Hepatocyte (in vitro differentiated cells): ENCODE measurements around the gene BLM. TPM values are rescaled to one million over a fixed set of nuclear protein-coding genes. Genes with fewer than 3 reads are reported as not detected.

ENCODE experiments used
- DNase-seq: peaks from one replicate; pipeline ENCODE4 v3.0.0-alpha.2; 2016; ENCODE audit warnings: low spot score
- H2AFZ ChIP-seq: fragments of 200-600 bp; sonication (generic); 2 replicates; pipeline ENCODE4 v1.6.0; 2016; ENCODE audit warnings: antibody characterized with exemption, mild to moderate bottlenecking
- H3K27ac ChIP-seq: fragments of 200-600 bp; sonication (generic); 2 replicates; pipeline ENCODE4 v1.5.1; 2016; ENCODE audit warnings: mild to moderate bottlenecking
- H3K27me3 ChIP-seq: fragments of 200-600 bp; sonication (generic); 2 replicates; pipeline ENCODE4 v1.6.1; 2016
- H3K36me3 ChIP-seq: fragments of 200-600 bp; sonication (generic); replicated peaks from 2 replicates; pipeline ENCODE4 v1.5.1; 2016; ENCODE audit warnings: low read depth; ENCODE audit not compliant: insufficient read depth
- H3K4me1 ChIP-seq: fragments of 200-600 bp; sonication (generic); 2 replicates; pipeline ENCODE4 v1.5.1; 2016; ENCODE audit warnings: mild to moderate bottlenecking, moderate library complexity; ENCODE audit not compliant: insufficient read depth
- H3K4me2 ChIP-seq: fragments of 200-600 bp; sonication (generic); 2 replicates; pipeline ENCODE4 v1.6.0; 2016
- H3K4me3 ChIP-seq: fragments of 200-600 bp; sonication (generic); 2 replicates; pipeline ENCODE4 v1.5.1; 2016; ENCODE audit warnings: mild to moderate bottlenecking
- H3K79me2 ChIP-seq: fragments of 200-600 bp; sonication (generic); 2 replicates; pipeline ENCODE4 v1.6.0; 2017; ENCODE audit warnings: mild to moderate bottlenecking
- H3K9me2 ChIP-seq: fragments of 200-600 bp; sonication (generic); replicated peaks from 2 replicates; pipeline ENCODE4 v1.6.0; 2017; ENCODE audit warnings: mild to moderate bottlenecking; ENCODE audit not compliant: insufficient read depth
- H3K9me3 ChIP-seq: fragments of 200-600 bp; sonication (generic); 2 replicates; pipeline ENCODE4 v1.5.1; 2016; ENCODE audit warnings: low read depth, mild to moderate bottlenecking
- H4K20me1 ChIP-seq: fragments of 200-600 bp; sonication (generic); 2 replicates; pipeline ENCODE4 v1.6.0; 2016; ENCODE audit warnings: mild to moderate bottlenecking; ENCODE audit not compliant: insufficient read depth, poor library complexity, severe bottlenecking
- EZH2 ChIP-seq: fragments of 200-600 bp; sonication (generic); IDR thresholded peaks from 2 replicates; pipeline ENCODE4 v1.6.1; 2016; ENCODE audit warnings: antibody characterized with exemption, mild to moderate bottlenecking, borderline replicate concordance
- EZH2phosphoT487 ChIP-seq: fragments of 200-600 bp; sonication (generic); IDR thresholded peaks from one replicate; pipeline ENCODE4 v1.6.1; 2018; ENCODE audit warnings: antibody characterized with exemption, mild to moderate bottlenecking, low read depth, moderate library complexity; ENCODE audit not compliant: unreplicated experiment, severe bottlenecking
- WGBS: methylation state at CpG from one replicate; pipeline ENCODE4 v1.1.6; 2016; ENCODE audit warnings: low lambda C conversion rate; ENCODE audit errors: missing lambda C conversion rate; 5-methylcytosine and 5-hydroxymethylcytosine counted together
- polyA plus RNA-seq: library from polyadenylated mRNA; unstranded; fragments of >200 nt; fragmentation: Nextera tagmentation; extraction: Ambion mirVana; gene quantifications from 2 replicates; pipeline ENCODE4 v1.2.1, GENCODE V29; 2016
- total RNA-seq: library from RNA; depleted of rRNA; stranded (reverse); fragments of >200 nt; gene quantifications from 2 replicates; pipeline ENCODE4 v1.2.3, GENCODE V29; 2014
- TF ChIP-seq, protein P1 (sequence below): fragments of 200-600 bp; sonication (generic); IDR thresholded peaks from 2 replicates; pipeline ENCODE4 v1.5.1; 2016; ENCODE audit warnings: antibody characterized with exemption, mild to moderate bottlenecking; ENCODE audit not compliant: poor library complexity

BLM gene
- total and polyA plus RNA-seq, 2 experiments from 2014 or later: 1.7 to 3.5 TPM

DNA sequence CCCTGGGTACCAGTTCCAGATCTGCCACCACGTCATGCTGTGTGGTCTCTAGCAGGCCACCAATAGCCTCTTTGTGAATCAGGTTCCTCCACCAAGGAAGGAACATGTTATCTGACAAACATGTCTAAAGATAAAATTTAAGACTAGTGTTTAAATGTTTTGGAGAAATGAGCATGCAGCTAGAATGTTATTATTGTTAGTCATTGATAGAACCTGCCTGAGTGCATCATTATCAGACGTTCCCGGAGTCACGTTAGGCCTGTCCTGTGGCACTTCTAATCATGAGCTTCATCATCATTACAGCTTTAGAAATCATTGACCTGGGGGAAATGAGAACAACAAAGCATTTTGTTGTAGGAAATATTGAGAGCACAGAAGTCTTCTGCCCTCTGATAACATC, 92.4 kb downstream of the BLM start:
- no peak for DNase-seq
- no peak for TF ChIP-seq EZH2phosphoT487
- no peak for TF ChIP-seq EZH2
- TF ChIP-seq, protein P1, sequence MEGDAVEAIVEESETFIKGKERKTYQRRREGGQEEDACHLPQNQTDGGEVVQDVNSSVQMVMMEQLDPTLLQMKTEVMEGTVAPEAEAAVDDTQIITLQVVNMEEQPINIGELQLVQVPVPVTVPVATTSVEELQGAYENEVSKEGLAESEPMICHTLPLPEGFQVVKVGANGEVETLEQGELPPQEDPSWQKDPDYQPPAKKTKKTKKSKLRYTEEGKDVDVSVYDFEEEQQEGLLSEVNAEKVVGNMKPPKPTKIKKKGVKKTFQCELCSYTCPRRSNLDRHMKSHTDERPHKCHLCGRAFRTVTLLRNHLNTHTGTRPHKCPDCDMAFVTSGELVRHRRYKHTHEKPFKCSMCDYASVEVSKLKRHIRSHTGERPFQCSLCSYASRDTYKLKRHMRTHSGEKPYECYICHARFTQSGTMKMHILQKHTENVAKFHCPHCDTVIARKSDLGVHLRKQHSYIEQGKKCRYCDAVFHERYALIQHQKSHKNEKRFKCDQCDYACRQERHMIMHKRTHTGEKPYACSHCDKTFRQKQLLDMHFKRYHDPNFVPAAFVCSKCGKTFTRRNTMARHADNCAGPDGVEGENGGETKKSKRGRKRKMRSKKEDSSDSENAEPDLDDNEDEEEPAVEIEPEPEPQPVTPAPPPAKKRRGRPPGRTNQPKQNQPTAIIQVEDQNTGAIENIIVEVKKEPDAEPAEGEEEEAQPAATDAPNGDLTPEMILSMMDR: no peak
- Histone ChIP-seq H3K4me1 (peaks cover 8% of the 10 kb centered on the region), H3K4me3 (no peak overlapping the region), H2AFZ (no peak overlapping the region), H3K9me3 (no peaks in the 10 kb centered on the region), H4K20me1 (no peaks in the 10 kb centered on the region), H3K4me2 (no peak overlapping the region), H3K27ac (no peak overlapping the region), H3K9me2 (no peaks in the 10 kb centered on the region), H3K79me2 (no peaks in the 10 kb centered on the region), H3K36me3 (no peaks in the 10 kb centered on the region), H3K27me3 (no peaks in the 10 kb centered on the region)
- 92% methylated on average over 4 of the region's 4 CpGs for WGBS

DNA sequence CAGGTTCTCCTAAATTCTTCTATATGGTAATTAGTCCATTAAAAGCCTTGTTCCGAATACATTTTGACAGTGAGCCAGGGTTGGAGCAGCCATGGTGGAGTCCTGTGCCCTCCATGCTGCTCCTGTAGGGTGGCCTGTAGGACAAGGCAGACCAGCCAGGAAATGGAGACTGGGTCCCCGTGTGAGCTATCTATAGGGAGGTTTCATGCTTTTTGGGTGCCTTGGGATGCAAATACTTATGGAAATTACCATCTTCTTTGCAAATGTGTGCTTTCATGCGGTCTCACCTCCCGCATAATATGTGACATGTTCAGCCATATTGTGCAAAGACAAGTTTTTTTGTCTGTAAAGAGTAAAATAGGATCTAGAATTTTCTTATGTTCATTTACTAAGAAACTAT, 93.2 kb downstream of the BLM start:
- H3K36me3 ChIP-seq: no peaks in the 10 kb centered on the region
- DNase-seq: no peak
- TF ChIP-seq, protein P1: no peak
- TF ChIP-seq EZH2phosphoT487: no peak
- no peak overlapping the region for H3K4me3 ChIP-seq
- H2AFZ ChIP-seq: no peak overlapping the region
- no peaks in the 10 kb centered on the region for H3K27me3 ChIP-seq
- no peak overlapping the region for H3K4me2 ChIP-seq
- no peaks in the 10 kb centered on the region for H3K9me2 ChIP-seq
- no peaks in the 10 kb centered on the region for H3K79me2 ChIP-seq
- H3K27ac ChIP-seq: no peak overlapping the region
- peaks cover 8% of the 10 kb centered on the region for H3K4me1 ChIP-seq
- no peaks in the 10 kb centered on the region for H3K9me3 ChIP-seq
- WGBS: 98% methylated on average over 4 of the region's 4 CpGs
- H4K20me1 ChIP-seq: no peaks in the 10 kb centered on the region

DNA sequence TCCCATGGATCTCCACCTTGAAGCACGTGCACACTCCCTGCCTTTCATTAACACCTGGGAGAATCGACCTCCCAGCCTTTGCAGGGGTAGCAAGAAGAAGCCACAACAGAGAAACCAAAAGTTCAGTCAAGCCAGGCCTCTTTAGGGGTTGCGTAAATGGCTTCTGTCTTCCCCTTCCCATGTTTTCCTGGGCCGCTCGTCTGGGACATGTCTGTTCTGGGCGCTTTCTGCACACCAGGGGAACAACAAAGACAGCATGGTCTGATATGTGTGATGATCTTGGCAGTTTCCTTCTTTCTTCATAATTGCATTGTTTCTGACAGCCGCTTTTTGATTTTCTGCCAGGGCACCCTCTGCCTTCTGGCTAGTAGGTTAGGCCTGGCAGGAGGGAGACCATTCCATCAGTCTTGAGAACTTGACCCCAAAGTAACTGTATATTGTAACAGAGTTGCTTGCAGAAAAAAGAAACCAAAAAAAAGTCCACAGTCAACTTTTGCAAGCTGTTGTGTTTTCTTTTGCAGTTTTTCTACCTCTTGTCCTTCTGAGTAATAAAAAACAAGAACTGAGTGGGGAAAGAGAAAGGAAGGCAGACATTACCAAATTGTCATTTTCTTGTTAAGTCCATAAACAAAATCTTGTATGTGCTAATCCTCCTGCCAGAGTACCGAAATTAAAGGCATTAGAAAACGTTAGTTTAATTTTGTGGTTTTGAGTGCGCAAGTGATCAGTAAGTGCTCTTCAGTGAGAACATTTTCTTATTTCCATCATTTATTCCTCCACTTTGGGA, 95.2 kb downstream of the BLM start:
- 87% methylated on average over 10 of the region's 10 CpGs for WGBS
- Histone ChIP-seq H3K4me3 (no peak overlapping the region), H3K27ac (no peak overlapping the region), H3K27me3 (no peaks in the 10 kb centered on the region), H3K36me3 (no peaks in the 10 kb centered on the region), H3K9me3 (no peaks in the 10 kb centered on the region), H3K4me2 (no peak overlapping the region), H2AFZ (no peak overlapping the region), H3K4me1 (peaks cover 8% of the 10 kb centered on the region), H3K79me2 (no peaks in the 10 kb centered on the region), H3K9me2 (no peaks in the 10 kb centered on the region), H4K20me1 (no peaks in the 10 kb centered on the region)
- TF ChIP-seq, protein P1: no peak
- TF ChIP-seq EZH2phosphoT487 (no peak), EZH2 (no peak)
- no peak for DNase-seq

DNA sequence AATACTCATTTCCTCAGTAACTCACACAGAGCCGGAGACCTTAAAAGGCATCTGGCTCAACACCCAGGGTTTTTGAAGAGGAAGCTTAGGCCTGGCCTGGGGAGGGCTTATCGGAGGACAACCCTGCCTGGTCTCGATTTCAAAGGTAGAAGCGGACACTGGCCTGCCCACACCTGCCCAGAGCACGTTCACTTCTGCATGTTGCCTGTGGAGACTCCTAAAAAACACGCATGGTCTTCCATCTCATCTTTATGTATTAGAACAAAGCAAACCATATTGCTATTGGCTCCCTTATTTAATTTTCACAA, 95.8 kb downstream of the BLM start:
- no peak for TF ChIP-seq EZH2phosphoT487
- TF ChIP-seq EZH2: no peak
- TF ChIP-seq, protein P1: no peak
- DNase-seq: no peak
- Histone ChIP-seq H3K4me3 (no peak overlapping the region), H3K9me3 (no peaks in the 10 kb centered on the region), H3K9me2 (no peaks in the 10 kb centered on the region), H3K4me2 (no peak overlapping the region), H3K27me3 (no peaks in the 10 kb centered on the region), H4K20me1 (no peaks in the 10 kb centered on the region), H3K27ac (no peak overlapping the region), H3K79me2 (no peaks in the 10 kb centered on the region), H2AFZ (no peak overlapping the region), H3K4me1 (peaks cover 8% of the 10 kb centered on the region), H3K36me3 (no peaks in the 10 kb centered on the region)
- 92% methylated on average over 6 of the region's 6 CpGs for WGBS
